ENCODE data around the gene RCC2.
A peak's percentile ranks its signal among the peaks of the same experiment; 100 is the strongest.

RCC2 gene

GRCh38 chr1:17369466-17369865, 70.0 kb downstream of the RCC2 start:
- no peaks in the 10 kb centered on the region for H3K27me3 ChIP-seq (ENCODE audit: insufficient read depth, poor library complexity, severe bottlenecking)

DNA sequence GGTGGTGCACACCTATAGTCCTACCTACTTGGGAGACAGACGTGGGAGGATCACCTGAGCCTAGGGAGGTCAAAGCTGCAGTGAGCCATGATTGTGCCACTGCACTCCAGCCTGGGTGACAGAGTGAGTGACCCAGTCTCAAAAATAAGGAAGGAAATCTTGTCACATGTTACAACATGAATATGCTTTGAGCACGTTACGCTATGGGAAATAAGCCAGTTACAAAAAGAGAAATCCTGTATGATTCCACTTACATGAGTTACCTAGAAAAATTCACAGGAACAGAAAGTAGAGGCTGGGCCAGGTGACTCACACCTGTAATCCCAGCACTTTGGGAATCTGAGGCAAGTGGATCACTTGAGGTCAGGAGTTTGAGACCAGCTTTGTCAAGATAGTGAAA, 74.2 kb downstream of the RCC2 start:
- H3K4me1 ChIP-seq (ENCODE audit: insufficient read depth, poor library complexity, severe bottlenecking) = peaks cover 26% of the 10 kb centered on the region
- no peaks in the 10 kb centered on the region for H3K27me3 ChIP-seq (ENCODE audit: insufficient read depth, poor library complexity, severe bottlenecking)
- ATAC-seq (ENCODE audit: low read depth) (peak; percentile 15; the same call in 1 of the 3 replicates), DNase-seq (ENCODE audit: low spot score) (no peak)
- peaks cover 2% of the 10 kb centered on the region for H3K9me3 ChIP-seq (ENCODE audit: severe bottlenecking)
- H3K4me3 ChIP-seq (ENCODE audit: severe bottlenecking) = no peak overlapping the region
- TF ChIP-seq, protein P1, sequence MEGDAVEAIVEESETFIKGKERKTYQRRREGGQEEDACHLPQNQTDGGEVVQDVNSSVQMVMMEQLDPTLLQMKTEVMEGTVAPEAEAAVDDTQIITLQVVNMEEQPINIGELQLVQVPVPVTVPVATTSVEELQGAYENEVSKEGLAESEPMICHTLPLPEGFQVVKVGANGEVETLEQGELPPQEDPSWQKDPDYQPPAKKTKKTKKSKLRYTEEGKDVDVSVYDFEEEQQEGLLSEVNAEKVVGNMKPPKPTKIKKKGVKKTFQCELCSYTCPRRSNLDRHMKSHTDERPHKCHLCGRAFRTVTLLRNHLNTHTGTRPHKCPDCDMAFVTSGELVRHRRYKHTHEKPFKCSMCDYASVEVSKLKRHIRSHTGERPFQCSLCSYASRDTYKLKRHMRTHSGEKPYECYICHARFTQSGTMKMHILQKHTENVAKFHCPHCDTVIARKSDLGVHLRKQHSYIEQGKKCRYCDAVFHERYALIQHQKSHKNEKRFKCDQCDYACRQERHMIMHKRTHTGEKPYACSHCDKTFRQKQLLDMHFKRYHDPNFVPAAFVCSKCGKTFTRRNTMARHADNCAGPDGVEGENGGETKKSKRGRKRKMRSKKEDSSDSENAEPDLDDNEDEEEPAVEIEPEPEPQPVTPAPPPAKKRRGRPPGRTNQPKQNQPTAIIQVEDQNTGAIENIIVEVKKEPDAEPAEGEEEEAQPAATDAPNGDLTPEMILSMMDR (IDR thresholded peaks at IDR 0.05; ENCODE audit: poor library complexity, severe bottlenecking) = no peak
- H3K27ac ChIP-seq (ENCODE audit: poor library complexity, severe bottlenecking) = peak overlapping the region; percentile 6
- H3K36me3 ChIP-seq (ENCODE audit: low read depth) = no peaks in the 10 kb centered on the region

More at GRCh38 chr1:17369466-17369865, 70.0 kb downstream of the RCC2 start:
- peak; percentile 97 for ATAC-seq (ENCODE audit: low read depth)
- Histone ChIP-seq H3K4me3 (ENCODE audit: severe bottlenecking) (no peak overlapping the region), H3K9me3 (ENCODE audit: severe bottlenecking) (peaks cover 2% of the 10 kb centered on the region), H3K36me3 (ENCODE audit: low read depth) (no peaks in the 10 kb centered on the region), H3K4me1 (ENCODE audit: insufficient read depth, poor library complexity, severe bottlenecking) (peaks cover 28% of the 10 kb centered on the region), H3K27ac (ENCODE audit: poor library complexity, severe bottlenecking) (peak overlapping the region; percentile 81)
- DNase-seq (ENCODE audit: low spot score) = peak; percentile 83
- TF ChIP-seq, protein P1 (IDR thresholded peaks at IDR 0.05; ENCODE audit: poor library complexity, severe bottlenecking) = no peak

DNA sequence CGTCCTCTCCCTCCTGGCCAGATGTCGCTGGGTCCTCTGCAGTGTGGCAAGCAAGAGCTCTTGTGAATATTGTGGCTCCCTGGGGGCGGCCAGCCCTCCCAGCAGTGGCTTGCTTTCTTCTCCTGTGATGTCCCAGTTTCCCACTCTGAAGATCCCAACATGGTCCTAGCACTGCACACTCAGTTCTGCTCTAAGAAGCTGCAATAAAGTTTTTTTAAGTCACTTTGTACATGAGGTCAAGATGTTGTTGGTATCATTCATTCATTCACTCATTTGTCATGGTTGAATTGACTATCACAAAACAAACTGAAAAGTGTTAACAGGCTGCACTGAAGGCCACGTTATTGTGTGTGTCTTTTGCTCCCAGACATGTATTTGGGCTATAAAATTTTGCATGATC, 75.7 kb downstream of the RCC2 start:
- DNase-seq (ENCODE audit: low spot score) = no peak
- Histone ChIP-seq H3K36me3 (ENCODE audit: low read depth) (no peaks in the 10 kb centered on the region), H3K27ac (ENCODE audit: poor library complexity, severe bottlenecking) (no peak overlapping the region), H3K4me1 (ENCODE audit: insufficient read depth, poor library complexity, severe bottlenecking) (peaks cover 11% of the 10 kb centered on the region), H3K27me3 (ENCODE audit: insufficient read depth, poor library complexity, severe bottlenecking) (no peaks in the 10 kb centered on the region), H3K4me3 (ENCODE audit: severe bottlenecking) (no peak overlapping the region), H3K9me3 (ENCODE audit: severe bottlenecking) (peaks cover 2% of the 10 kb centered on the region)
- no peak for ATAC-seq (ENCODE audit: low read depth)
- TF ChIP-seq, protein P1 (IDR thresholded peaks at IDR 0.05; ENCODE audit: poor library complexity, severe bottlenecking) = no peak

GRCh38 chr1:17363351-17363750, 76.1 kb downstream of the RCC2 start:
- DNase-seq (ENCODE audit: low spot score) (no peak), ATAC-seq (ENCODE audit: low read depth) (no peak)
- Histone ChIP-seq H3K36me3 (ENCODE audit: low read depth) (no peaks in the 10 kb centered on the region), H3K27ac (ENCODE audit: poor library complexity, severe bottlenecking) (no peak overlapping the region), H3K4me1 (ENCODE audit: insufficient read depth, poor library complexity, severe bottlenecking) (peaks cover 9% of the 10 kb centered on the region), H3K9me3 (ENCODE audit: severe bottlenecking) (peaks cover 2% of the 10 kb centered on the region), H3K4me3 (ENCODE audit: severe bottlenecking) (no peak overlapping the region), H3K27me3 (ENCODE audit: insufficient read depth, poor library complexity, severe bottlenecking) (no peaks in the 10 kb centered on the region)
- TF ChIP-seq, protein P1 (IDR thresholded peaks at IDR 0.05; ENCODE audit: poor library complexity, severe bottlenecking) = no peak

DNA sequence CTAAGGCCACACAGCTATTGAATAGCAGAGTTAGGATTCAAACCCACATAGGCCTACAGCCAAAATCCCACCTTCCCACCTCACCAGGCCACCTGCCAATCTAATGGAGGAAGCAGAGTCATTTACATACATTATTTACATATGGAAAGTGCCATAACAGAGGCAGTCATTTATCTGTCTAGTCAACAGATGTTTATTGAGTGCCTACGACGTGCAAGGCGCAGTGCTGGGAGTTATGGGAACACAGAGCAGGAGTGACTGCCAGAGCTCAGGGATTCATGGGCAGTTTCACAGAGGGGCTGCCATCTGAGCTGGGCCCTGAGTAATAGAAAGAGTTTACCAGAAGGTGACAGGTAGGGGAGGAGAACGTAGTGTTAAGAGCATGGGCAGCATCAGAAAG, 77.8 kb downstream of the RCC2 start:
- TF ChIP-seq, protein P1 (IDR thresholded peaks at IDR 0.05; ENCODE audit: poor library complexity, severe bottlenecking) = no peak
- no peaks in the 10 kb centered on the region for H3K27me3 ChIP-seq (ENCODE audit: insufficient read depth, poor library complexity, severe bottlenecking)
- H3K4me1 ChIP-seq (ENCODE audit: insufficient read depth, poor library complexity, severe bottlenecking) = peaks cover 9% of the 10 kb centered on the region
- no peak for ATAC-seq (ENCODE audit: low read depth)
- H3K27ac ChIP-seq (ENCODE audit: poor library complexity, severe bottlenecking) = no peak overlapping the region
- H3K36me3 ChIP-seq (ENCODE audit: low read depth) = no peaks in the 10 kb centered on the region
- no peak for DNase-seq (ENCODE audit: low spot score)
- H3K9me3 ChIP-seq (ENCODE audit: severe bottlenecking) = peaks cover 2% of the 10 kb centered on the region
- H3K4me3 ChIP-seq (ENCODE audit: severe bottlenecking) = no peak overlapping the region
